Karpas-422 (cell line): Measurements from ENCODE around the gene MREG. TPM values are rescaled to one million over a fixed set of nuclear protein-coding genes. Genes with fewer than 3 reads are reported as not detected.
"Not testable (repeated sequence)": the region's sequence is repeated elsewhere in the genome, so short reads cannot be mapped to it uniquely, and the experiment has no call there.

Source experiments
- DNase-seq: peaks from one replicate; pipeline ENCODE4 v3.0.0-alpha.2; 2015
- H2AFZ ChIP-seq: fragments of 200-600 bp; sonication (generic); 2 replicates; pipeline ENCODE4 v1.6.1; 2014; ENCODE audit warnings: antibody characterized with exemption, low read length, mixed read lengths
- H3K27ac ChIP-seq: fragments of 200-600 bp; sonication (generic); 2 replicates; pipeline ENCODE4 v1.5.1; 2014; ENCODE audit warnings: mild to moderate bottlenecking, low read length, moderate library complexity
- H3K27me3 ChIP-seq: fragments of 200-600 bp; sonication (generic); 2 replicates; pipeline ENCODE4 v1.6.1; 2014; ENCODE audit warnings: low read length, mixed read lengths
- H3K36me3 ChIP-seq: fragments of 200-600 bp; sonication (generic); 2 replicates; pipeline ENCODE4 v1.6.1; 2014; ENCODE audit warnings: low read length, mixed read lengths; ENCODE audit not compliant: insufficient read depth
- H3K4me1 ChIP-seq: fragments of 200-600 bp; sonication (generic); 2 replicates; pipeline ENCODE4 v1.6.1; 2014; ENCODE audit warnings: mild to moderate bottlenecking, low read length, mixed read lengths
- H3K4me2 ChIP-seq: fragments of 200-600 bp; sonication (generic); 2 replicates; pipeline ENCODE4 v1.6.1; 2014; ENCODE audit warnings: low read length, low read depth, mild to moderate bottlenecking; ENCODE audit not compliant: poor library complexity, severe bottlenecking
- H3K4me3 ChIP-seq: fragments of 200-600 bp; sonication (generic); 2 replicates; pipeline ENCODE4 v1.5.1; 2014; ENCODE audit warnings: mild to moderate bottlenecking, antibody characterized with exemption, low read length, mixed read lengths
- H3K79me2 ChIP-seq: fragments of 200-600 bp; sonication (generic); 2 replicates; pipeline ENCODE4 v1.6.1; 2014; ENCODE audit warnings: mild to moderate bottlenecking, low read length, mixed read lengths
- H3K9ac ChIP-seq: fragments of 200-600 bp; sonication (generic); 2 replicates; pipeline ENCODE4 v1.6.0; 2014; ENCODE audit warnings: low read length
- H3K9me2 ChIP-seq: fragments of 200-600 bp; sonication (generic), shearing (Covaris generic); replicated peaks from 2 replicates; pipeline ENCODE4 v1.6.0; 2014; ENCODE audit warnings: mild to moderate bottlenecking, low read length, moderate library complexity; ENCODE audit not compliant: insufficient read depth
- H3K9me3 ChIP-seq: fragments of 300-700, 200-600 bp; sonication (generic); 2 replicates; pipeline ENCODE4 v1.6.1; 2014; ENCODE audit warnings: low read length, mixed read lengths
- H4K20me1 ChIP-seq: fragments of 200-600 bp; sonication (generic); 2 replicates; pipeline ENCODE4 v1.6.1; 2014; ENCODE audit warnings: mild to moderate bottlenecking, antibody characterized with exemption, low read length, low read depth; ENCODE audit not compliant: insufficient read depth
- total RNA-seq: library from RNA; depleted of rRNA; stranded (reverse); fragments of >200 nt; shearing (Covaris generic); gene quantifications from 2 replicates; pipeline ENCODE4 v1.2.3, GENCODE V29; 2014; ENCODE audit warnings: low replicate concordance

Gene MREG
- total RNA-seq, 1 experiment from 2014 or later = 0.15 TPM

DNA sequence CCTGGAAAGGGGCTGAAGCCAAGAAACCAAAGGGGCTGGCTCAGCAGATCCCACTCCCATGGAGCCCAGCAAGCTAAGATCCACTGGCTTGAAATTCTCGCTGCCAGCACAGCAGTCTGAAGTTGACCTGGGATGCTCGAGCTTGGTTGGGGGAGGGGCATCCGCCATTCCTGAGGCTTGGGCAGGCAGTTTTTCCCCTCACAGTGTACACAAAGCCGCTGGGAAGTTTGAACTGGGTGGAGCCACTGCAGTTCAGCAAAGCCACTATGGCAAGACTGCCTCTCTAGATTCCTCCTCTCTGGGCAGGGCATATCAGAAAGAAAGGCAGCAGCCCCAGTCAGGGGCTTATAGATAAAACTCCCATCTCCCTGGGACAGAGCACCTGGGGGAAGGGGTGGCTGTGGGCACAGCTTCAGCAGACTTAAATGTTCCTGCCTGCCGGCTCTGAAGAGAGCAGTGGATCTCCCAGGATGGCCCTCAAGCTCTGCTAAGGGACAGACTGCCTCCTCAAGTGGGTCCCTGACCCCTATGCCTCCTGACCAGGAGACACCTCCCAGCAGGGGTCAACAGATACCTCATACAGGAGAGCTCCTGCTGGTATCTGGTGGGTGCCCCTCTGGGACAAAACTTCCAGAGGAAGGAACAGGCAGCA, 24.7 kb downstream of the MREG start:
- not testable (repeated sequence) for H3K27ac ChIP-seq, H4K20me1 ChIP-seq, H3K4me3 ChIP-seq, H2AFZ ChIP-seq, H3K4me1 ChIP-seq, H3K27me3 ChIP-seq, H3K9me3 ChIP-seq, DNase-seq, H3K9ac ChIP-seq, H3K36me3 ChIP-seq, H3K4me2 ChIP-seq, H3K9me2 ChIP-seq, H3K79me2 ChIP-seq

- Histone ChIP-seq H2AFZ (no peak overlapping the region), H3K9me2 (no peaks in the 10 kb centered on the region), H3K4me1 (no peaks in the 10 kb centered on the region), H3K4me3 (no peak overlapping the region), H3K9ac (no peak overlapping the region), H3K36me3 (no peaks in the 10 kb centered on the region), H3K4me2 (no peak overlapping the region), H4K20me1 (no peaks in the 10 kb centered on the region), H3K27ac (no peak overlapping the region), H3K27me3 (no peaks in the 10 kb centered on the region), H3K79me2 (no peaks in the 10 kb centered on the region), H3K9me3 (no peaks in the 10 kb centered on the region)
- no peak for DNase-seq
These were observed 28.1 kb downstream of the MREG start for GRCh38 chr2:215985257-215985656.

DNA sequence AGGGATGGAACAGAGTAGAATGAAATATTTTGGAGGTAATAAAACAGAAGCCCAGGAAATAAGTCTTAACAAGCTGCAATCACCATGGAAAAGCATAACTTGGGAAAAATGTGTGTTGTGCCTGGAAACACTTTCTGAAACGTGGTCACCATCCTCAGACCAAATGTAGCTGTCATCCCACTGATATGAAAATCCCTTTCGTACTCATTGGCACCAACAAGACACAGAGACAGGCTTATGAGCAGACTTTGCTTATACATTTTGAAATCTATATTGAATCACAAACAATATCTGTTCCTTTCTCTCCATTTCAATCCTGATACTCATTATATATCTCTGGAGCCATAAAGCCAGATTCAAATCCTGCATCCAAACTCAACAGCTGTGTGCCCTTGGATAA, 28.7 kb downstream of the MREG start:
- Histone ChIP-seq H3K79me2 (no peaks in the 10 kb centered on the region), H3K27me3 (no peaks in the 10 kb centered on the region), H4K20me1 (no peaks in the 10 kb centered on the region), H2AFZ (no peak overlapping the region), H3K27ac (no peak overlapping the region), H3K9me2 (no peaks in the 10 kb centered on the region), H3K4me1 (no peaks in the 10 kb centered on the region), H3K4me3 (no peak overlapping the region), H3K9me3 (no peaks in the 10 kb centered on the region), H3K36me3 (no peaks in the 10 kb centered on the region), H3K4me2 (no peak overlapping the region), H3K9ac (no peak overlapping the region)
- DNase-seq = no peak

GRCh38 chr2:215983581-215984351, 29.6 kb downstream of the MREG start:
- Histone ChIP-seq H3K9ac (no peak overlapping the region), H3K36me3 (no peaks in the 10 kb centered on the region), H3K9me3 (no peaks in the 10 kb centered on the region), H3K9me2 (no peaks in the 10 kb centered on the region), H3K79me2 (no peaks in the 10 kb centered on the region), H3K27ac (no peak overlapping the region), H3K4me3 (no peak overlapping the region), H3K27me3 (no peaks in the 10 kb centered on the region), H4K20me1 (no peaks in the 10 kb centered on the region), H2AFZ (no peak overlapping the region), H3K4me2 (no peak overlapping the region), H3K4me1 (no peaks in the 10 kb centered on the region)
- DNase-seq = no peak

- Histone ChIP-seq H3K27ac (no peak overlapping the region), H3K9ac (no peak overlapping the region), H3K9me2 (no peaks in the 10 kb centered on the region), H4K20me1 (no peaks in the 10 kb centered on the region), H3K27me3 (no peaks in the 10 kb centered on the region), H3K4me1 (no peaks in the 10 kb centered on the region), H2AFZ (no peak overlapping the region), H3K79me2 (no peaks in the 10 kb centered on the region), H3K4me3 (no peak overlapping the region), H3K36me3 (no peaks in the 10 kb centered on the region), H3K9me3 (no peaks in the 10 kb centered on the region), H3K4me2 (no peak overlapping the region)
- DNase-seq = no peak
These were observed 30.9 kb downstream of the MREG start for GRCh38 chr2:215982465-215982875.

GRCh38 chr2:215981115-215981514, 32.2 kb downstream of the MREG start:
- H3K4me2 ChIP-seq = no peak overlapping the region
- H4K20me1 ChIP-seq = no peaks in the 10 kb centered on the region
- no peak for DNase-seq
- H3K9me3 ChIP-seq = no peaks in the 10 kb centered on the region
- no peaks in the 10 kb centered on the region for H3K27me3 ChIP-seq
- no peak overlapping the region for H3K4me3 ChIP-seq
- H3K36me3 ChIP-seq = no peaks in the 10 kb centered on the region
- H2AFZ ChIP-seq = no peak overlapping the region
- H3K4me1 ChIP-seq = no peaks in the 10 kb centered on the region
- no peak overlapping the region for H3K27ac ChIP-seq
- H3K9ac ChIP-seq = no peak overlapping the region
- no peaks in the 10 kb centered on the region for H3K9me2 ChIP-seq
- no peaks in the 10 kb centered on the region for H3K79me2 ChIP-seq

DNA sequence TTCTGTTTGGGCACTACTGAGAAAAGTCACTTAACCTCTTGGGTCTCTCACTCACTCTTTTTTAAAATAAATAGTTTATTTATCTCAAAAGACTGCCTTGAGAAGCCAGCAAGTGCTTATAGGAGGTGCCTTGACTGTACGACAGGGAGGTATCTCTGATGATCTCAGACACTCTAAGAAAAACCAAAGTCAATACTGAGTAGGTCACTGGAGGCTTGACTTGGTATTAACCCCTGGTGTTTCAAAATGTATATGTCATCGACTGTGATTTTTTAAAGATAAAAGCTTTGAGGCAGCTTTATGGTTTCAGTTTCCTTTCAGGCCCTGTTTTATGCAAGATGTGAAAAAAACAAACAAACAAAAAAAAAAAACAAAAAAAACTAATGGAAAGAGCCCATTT, 33.7 kb downstream of the MREG start:
- H3K4me2 ChIP-seq = no peak overlapping the region
- H3K27ac ChIP-seq = no peak overlapping the region
- no peaks in the 10 kb centered on the region for H4K20me1 ChIP-seq
- H3K79me2 ChIP-seq = no peaks in the 10 kb centered on the region
- DNase-seq = no peak
- H3K9me2 ChIP-seq = no peaks in the 10 kb centered on the region
- H3K4me3 ChIP-seq = no peak overlapping the region
- H3K36me3 ChIP-seq = no peaks in the 10 kb centered on the region
- no peaks in the 10 kb centered on the region for H3K27me3 ChIP-seq
- H3K9me3 ChIP-seq = no peaks in the 10 kb centered on the region
- no peak overlapping the region for H3K9ac ChIP-seq
- H3K4me1 ChIP-seq = no peaks in the 10 kb centered on the region
- no peak overlapping the region for H2AFZ ChIP-seq

DNA sequence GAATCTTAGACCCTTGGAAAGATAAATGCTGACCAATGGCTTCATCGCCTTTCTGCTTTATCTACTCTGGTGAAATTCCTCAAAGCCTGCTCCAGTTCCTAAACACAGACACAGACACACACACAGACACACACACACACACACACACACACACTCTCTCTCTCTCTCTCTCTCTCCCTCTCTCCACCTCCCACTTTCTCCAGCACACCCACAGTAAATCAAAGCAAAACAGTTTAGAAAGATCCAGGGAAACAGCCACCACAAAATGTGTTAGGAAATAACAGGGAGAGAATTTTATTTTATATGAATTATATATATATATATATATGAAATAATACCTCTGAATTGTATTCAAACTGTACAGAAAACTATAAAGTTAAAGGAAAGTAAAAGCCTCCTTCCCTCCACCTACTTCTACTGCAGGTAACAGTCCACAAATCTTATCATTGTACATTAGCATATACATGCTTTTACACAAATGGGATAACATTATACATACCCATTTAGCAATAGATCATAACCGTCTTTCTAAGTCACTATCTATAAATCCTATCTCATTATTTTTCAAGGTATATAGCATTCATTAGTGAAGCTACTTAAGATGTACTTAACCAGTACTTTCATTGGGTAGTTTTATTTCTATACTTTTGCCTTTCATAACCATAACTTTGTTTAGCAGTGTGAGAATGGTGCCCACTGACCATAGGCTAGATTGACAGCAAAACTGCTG, 38.5 kb downstream of the MREG start:
- H3K9ac ChIP-seq = no peak overlapping the region
- H3K27me3 ChIP-seq = peaks cover 2% of the 10 kb centered on the region; the same call in 1 of the 2 replicates
- H3K9me2 ChIP-seq = no peaks in the 10 kb centered on the region
- H4K20me1 ChIP-seq = no peaks in the 10 kb centered on the region
- H2AFZ ChIP-seq = no peak overlapping the region
- H3K27ac ChIP-seq = no peak overlapping the region
- H3K9me3 ChIP-seq = no peaks in the 10 kb centered on the region
- no peaks in the 10 kb centered on the region for H3K4me1 ChIP-seq
- no peaks in the 10 kb centered on the region for H3K36me3 ChIP-seq
- H3K4me3 ChIP-seq = no peak overlapping the region
- H3K79me2 ChIP-seq = no peaks in the 10 kb centered on the region
- H3K4me2 ChIP-seq = no peak overlapping the region
- DNase-seq = no peak
